HG02759 (cell line): ENCODE measurements around the gene GARIN5A.

ENCODE experiments used
- ATAC-seq: cut with Tn5 transposase; IDR thresholded peaks from one replicate; pipeline ENCODE4 v1.9.1; 2021; ENCODE audit warnings: mild to moderate bottlenecking, moderate library complexity; ENCODE audit not compliant: unreplicated experiment

The GARIN5A gene

DNA sequence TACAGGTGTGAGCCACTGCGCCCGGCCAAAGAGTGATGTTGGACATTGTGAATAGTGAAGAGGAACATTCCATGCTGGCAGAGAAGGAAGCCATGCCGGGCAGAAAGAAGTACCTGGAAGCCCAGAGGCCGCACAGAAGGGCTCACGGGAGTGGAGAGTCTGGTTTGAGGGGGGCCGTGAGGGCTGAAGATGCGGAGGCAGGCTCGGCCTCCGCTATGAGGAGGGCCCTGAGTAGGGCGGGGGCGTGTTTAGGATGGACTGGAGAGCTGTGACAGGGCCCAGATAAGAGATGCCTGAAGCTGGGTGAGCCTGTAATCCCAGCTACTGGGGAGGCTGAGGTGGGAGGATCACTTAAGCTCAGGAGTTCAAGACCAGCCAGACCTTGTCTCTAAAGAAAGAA, 32.7 kb upstream of the GARIN5A start:
- ATAC-seq: no peak

DNA sequence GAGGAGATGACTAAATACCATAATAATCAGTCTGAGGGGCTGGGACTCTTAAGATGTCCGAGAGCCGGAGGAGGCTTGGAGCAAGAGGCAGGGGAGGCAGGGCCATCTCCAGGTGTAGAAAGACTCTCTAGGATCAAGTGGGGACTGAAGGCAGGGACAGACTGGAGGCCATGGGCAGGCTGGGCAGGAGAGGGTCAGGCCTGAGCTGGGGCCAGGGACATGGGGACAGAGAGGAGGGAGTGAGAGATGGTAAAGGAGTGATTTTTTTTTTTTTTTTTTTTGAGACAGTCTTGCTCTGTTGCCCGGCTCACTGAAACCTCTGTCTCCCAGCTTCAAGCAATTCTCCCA, 32.2 kb upstream of the GARIN5A start:
- ATAC-seq: no peak

DNA sequence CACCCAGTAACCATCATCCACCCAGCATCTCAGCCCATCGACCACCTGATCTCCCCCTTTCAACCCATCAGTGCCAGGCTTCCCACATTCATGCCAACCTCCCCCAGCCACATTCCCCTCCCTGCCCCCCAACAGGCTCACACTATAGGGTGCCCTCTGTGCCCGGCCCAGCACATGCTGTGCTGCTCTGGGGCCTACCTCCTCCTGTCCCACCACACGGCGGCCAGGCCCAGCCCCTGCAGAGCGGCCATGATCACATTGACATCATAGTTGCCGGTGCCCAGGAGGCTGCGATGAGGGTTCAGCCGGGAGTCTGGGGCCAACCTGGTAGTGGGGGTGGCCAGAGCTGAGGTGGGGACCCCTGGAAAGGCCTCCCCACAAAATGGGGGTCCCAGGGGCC, 30.7 kb upstream of the GARIN5A start:
- ATAC-seq: no peak

DNA sequence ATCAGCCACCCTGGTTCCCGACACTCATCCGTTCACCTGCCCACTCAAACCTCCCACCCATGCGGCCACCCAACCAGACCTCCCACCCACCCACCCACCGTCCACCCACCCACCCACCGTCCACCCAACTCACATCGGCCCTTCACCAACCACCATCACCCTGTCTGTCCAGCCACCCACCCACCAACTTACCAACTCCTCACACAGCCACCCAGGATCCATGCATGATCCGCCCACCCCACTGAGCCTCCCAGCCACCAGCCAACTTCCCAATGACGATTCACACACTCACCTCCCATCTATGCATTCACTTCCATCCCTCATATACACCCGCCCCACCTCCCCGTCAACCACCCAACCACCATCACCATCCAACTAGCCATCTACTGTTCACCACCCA, 30.1 kb upstream of the GARIN5A start:
- ATAC-seq: no peak

DNA sequence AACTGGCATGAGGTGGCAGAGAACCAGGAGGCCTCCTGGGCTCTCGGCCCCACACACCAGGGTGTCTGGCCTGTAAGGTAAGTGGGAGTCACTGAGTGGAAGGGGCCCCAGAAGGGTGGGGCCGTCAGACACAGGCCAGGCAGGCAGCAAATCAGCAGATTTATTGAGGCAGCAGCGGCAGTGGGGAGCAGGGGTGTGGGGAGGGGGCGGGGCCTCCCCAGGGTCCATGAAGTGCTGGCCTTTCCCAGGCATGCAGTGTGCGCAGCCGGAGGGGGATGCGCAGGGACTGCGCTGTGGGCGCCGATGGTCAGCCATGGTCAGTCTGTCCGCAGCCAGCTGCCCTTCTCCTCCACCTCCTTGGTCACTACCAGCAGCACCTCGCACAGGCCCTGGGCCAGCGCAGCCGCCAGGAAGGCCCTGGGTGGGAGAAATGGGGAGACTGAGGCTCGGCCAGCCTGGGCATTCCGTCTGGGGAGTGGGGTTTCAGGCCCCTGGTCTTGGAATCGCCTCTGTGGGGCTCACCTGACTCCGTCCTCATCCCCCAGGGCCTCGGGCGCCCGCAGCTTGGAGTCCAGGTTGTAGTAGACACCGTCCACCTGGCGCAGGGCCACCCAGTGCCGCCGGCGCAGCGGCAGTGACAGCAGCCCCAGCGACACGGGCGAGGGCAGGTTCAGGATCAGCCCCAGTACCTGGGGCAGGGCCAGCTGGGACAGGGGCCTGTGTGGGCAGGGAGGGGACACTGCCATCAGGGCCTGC, 29.4 kb upstream of the GARIN5A start:
- ATAC-seq: no peak

DNA sequence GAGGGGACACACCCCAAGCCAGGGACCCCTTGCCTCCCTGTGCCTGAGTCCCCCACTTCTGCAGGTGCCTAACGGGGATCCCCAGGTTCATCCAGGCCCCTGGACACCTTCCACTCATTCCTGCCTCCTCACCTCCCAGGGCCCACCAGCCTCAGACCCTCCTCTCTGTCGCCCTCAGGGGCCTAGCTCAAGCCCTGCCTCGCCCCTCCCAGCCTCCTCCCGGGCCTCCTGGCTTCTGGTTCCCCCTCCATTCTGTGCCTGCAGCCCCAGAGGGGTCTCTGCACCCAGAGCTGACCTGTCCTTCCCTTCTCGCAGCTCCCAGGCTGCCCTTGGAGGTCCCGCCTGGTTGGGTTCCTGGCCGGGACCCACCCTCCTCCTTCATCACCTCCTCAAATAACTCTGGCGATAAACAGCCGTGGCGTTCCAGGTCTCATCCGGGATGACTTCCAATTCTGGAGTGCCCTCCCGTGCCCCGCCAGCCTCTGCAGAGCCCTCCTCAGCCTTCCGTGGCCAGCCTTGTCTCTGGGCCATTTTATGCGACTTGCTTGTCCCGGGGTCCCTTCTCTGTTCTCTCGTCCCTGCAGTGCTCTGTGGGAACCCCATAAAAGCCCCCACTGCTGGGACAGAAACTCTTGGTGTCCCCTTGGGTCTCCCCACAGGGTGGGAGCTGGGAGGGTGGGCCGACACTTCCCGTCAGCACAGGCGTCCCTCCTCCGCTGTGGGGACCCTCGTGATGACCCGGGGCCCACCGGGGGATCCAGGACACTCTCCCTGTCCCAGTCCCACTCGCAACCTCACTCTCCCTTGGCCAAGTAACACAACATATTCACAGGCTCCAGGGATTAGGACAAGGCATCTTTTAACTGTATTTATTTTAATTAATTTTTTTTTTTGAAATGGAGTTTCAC, 25.2 kb upstream of the GARIN5A start:
- no peak for ATAC-seq

DNA sequence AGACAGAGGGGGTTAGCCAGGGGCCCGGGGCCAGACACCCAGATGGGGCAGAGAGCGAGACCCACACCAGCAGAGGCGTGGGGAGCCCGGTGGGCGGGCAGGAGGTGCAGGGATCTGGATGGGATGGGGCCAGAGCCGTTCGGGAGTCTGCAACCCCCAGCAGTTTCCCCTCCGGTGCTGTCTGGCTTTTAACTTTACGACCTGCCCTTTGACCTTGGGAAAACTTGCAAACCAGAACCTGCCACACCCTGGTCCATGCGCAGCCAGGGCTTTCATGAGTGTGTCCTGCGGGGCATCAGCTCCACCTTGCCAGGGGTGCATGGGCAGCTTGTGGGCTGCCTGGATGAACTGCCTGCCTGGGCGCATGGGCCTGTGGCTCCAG, 24.5 kb upstream of the GARIN5A start:
- ATAC-seq: no peak

DNA sequence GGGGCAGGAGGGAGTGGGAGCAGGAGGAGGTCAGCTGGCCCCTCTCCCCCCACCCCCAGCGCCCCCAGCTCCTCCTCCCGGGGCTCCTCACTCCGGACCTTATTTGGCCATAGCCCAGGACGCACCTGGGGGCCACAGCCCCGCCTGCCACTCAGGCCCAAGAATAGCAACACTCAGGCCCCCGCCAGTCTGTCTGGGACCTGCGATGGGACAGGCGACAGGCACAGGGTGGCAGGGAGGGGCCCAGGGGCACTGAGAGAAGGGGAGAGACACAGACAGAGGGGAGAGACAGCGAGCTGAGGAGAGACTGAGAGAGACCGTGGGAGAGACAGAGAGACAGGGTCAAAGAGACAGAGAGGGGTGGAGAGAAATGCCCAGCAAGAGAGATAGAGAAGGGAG, 24.1 kb upstream of the GARIN5A start:
- no peak for ATAC-seq

DNA sequence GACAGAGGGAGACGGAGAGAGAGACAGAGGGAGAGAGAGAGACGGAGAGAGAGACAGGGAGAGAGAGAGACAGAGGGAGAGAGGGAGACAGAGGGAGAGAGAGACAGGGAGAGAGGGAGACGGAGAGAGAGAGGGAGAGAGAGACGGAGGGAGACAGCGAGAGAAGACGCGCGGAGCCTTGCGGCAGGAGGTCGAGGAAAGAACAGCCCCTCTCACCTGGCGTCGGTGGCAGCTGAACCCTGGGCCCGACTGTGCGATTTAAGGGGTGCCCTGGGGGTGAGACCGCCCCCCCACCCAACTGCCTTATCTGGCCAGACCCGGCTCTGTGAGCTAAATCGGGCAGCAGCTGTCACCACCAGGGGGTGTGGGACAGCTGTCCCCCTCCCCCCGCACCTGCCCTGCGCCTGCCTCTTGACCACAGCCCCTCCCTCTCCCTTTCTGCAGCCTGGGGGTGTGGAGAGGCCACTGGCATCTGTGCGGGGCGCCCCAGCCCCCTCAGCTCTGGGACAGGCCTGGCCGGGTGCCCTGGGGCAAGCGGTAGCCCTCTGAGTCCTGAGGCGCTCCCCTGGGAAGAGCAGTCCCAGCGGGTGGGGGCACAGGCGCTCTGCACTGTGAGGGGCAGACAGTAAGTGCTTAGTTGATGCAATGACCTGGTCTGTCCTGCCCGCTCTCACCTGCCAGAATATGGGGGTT, 23.6 kb upstream of the GARIN5A start:
- no peak for ATAC-seq

DNA sequence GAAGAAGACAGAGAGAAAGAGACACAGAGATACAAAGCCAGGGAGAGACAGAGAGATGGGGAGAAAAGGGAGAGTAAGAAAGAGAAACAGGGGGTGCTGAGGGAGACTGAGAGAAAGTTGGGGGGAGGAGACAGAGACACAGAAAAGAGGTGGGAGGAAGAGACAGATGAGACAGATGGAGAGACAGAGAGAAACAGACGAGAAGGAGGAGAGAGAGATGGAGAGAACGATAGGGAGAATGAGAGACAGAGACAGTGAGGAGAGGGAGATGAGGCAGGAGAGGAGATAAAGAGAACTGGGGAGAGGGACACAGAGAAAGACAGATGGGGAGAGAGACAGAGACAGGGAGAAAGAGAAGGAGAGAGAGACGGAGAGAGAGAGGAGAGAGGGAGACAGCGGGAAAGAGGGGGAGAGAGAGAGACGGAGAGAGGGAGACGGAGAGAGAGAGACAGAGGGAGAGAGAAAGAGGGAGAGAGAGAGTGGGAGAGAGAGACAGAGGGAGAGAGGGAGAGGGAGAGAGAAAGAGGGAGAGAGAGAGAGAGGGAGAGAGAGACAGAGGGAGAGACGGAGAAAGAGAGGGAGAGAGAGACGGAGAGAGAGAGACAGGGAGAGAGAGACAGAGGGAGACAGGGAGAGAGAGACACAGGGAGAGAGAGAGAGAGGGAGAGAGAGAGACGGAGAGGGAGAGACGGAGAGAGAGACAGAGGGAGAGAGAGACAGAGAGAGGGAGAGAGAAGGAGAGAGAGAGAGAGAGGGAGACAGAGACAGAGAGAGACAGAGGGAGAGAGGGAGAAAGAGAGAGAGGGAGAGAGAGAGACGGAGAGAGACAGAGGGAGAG, 21.8 kb upstream of the GARIN5A start:
- no peak for ATAC-seq

DNA sequence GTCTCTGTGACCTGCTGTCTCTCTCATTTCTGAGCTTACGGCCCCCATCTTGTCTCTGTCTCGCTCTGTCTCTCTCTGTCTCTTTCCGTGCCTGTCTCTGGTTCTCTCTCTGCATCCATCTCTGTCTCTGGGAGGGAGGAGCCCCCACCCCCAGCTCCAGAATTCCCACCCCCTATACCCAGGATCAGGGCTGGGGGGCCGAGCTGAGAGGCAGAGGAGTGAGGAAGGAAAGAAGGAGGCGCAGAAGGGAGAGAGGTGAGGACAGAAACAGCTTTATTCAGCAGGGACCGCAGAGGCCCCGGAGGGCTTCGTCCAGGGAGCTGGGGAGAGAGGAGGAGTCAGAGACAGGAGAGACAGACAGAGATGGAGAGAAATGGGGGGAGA, 20.4 kb upstream of the GARIN5A start:
- ATAC-seq: no peak

DNA sequence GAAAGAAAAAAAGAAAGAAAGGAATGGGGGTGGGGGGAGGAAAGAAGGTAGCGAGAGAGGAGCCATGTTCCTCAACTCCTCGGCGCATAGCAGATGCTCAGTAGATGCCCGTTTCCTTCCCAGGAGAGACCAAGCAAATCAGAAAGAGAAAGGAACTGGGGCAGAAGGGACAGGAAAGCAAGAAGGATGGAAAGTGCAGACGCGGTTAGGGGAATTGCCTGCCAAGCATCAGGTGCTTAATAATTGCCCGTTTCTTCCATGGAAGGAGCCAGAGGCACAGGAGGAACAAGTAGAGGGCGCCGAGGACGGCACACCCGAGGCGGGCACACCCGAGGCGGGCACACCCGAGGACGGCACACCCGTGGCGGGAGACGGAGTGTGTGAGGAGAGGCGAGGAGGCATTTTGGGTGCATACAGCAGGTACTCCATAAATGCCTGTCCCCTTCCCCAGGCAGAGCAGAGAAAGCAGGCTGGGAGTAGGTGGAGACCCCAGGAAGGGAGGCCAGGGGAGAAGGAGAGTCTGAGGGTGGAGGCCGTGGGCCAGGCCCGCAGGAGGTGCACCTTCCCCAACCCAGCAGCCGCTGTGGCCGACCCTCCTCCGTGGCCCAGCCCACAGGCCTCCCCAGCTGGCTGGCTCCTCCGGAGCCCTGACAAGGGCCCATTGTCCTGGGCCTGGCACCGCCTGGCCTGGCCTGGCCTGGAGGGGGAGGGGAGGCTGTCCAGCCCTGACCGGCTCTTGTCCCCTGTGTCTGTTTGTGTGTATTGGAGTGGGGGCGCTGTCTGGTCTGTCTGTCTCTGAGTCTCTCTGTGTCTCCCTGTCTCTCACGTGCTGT, 19.8 kb upstream of the GARIN5A start:
- ATAC-seq: no peak

DNA sequence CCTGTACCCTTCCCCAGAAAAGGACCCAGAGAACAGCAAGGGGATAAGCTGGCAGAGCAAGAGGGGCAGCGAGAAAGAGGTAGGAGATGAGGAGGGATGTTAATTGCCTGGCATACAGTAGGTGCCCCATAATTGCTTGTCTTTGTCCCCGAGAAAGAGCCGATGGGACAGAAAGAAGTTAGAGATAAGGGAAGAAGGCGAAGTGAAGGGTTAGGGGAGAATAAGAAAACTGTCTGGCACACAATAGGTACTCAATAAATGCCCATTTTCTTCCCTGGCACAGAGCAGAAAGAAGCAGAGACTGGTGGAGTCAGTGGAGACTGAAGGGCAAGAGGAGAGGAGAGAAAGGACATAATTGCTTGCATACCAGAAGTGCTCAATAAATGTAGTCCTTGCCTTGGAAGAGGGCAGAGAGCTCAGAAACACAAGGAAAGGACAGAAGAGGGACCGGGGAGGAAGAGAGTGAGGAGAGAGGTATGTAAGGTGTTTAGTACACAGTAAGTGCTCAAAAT, 18.4 kb upstream of the GARIN5A start:
- no peak for ATAC-seq

DNA sequence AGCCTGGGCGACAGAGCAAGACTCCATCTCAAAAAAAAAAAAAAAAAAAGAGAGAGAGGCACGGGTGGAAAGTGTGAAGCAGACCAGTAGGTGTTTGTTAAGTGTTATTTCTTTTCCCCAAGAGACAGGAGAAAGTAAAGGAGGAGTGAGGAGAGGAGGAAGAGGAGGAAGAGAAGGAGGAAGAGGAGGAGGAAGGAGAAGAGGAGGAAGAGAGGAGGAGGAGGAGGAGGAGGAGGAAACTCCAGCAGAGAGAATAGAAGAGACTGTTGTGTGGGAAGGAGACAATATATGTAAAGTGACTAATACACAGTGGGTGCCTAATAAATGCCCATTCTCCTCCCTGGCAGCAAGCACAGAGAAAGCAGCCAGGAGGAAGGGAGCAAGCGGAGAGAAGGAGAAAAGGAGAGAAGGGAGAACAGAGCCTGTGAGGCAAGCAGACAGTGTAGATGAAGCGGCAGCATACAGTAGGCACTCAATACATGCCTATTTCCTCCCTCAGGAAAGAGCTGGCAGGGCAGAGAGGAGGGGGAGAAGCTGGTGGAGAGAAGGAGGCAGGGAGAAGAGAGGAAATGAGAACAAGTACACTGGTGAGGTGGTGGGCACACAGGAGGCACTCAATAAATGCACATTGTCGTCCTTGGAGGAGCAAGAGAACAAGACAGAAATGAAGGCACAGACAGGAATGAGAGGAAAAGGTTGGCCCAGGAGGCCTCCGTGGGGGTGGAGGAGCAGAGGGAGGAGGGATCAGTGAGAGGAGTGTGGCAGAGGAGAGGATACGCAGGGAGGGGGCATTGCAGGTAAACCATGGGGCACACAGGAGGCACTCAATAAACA, 17.8 kb upstream of the GARIN5A start:
- no peak for ATAC-seq

DNA sequence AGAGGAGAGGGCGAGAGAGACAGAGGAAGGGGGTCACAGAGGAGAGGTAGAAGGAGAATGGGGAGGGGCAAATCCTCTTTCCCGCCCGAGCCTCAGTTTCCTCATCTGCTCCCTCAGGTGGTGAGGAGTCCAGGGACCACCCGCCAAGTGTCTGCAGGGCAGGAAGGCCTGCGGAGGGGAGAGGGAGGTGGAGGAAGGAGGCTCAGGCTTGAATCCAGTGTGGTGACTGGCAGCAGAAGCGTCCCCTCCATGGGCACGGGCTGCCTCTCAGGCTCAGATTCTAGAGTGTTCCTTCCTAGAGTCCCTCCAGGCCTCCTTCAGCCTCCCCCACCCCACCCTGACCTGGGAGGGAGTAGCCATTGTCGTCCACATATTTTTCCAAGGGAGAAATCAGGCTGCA, 16.5 kb upstream of the GARIN5A start:
- no peak for ATAC-seq

DNA sequence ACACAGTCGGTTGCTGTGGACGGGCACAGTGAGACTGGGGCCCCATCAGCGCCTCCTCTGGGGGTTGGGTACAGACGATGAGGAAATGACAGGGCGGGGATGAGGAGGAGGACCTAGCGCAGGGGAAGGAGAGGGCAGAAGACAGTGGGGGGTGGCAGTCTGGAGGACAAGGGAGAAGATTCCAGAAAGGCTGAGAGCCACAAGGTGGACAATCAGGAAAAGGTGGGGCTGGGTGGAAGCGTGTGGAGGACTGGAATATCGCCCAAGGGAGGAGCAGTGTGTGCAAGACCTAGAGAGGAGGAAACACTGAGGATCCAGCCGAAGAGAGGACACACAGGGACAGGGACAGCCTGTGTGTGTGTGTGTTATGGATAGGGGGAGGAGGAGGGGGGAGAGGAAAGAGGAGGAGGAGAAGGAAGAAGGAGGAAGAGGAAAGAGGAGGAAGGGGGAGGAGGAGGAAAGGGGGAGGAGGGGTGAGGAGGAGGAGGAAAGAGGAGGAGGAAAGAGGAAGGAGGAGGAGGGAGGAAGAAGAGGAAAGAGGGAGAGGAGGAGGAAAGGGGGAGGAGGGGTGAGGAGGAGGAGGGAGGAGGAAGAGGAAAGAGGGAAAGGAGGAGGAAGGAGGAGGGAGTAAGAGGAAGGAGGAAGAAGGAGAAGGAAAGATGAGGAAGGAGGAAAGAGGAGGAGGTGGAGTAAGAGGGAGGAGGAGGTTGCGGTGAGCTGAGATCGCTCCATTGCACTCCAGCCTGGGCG, 15.8 kb upstream of the GARIN5A start:
- no peak for ATAC-seq

DNA sequence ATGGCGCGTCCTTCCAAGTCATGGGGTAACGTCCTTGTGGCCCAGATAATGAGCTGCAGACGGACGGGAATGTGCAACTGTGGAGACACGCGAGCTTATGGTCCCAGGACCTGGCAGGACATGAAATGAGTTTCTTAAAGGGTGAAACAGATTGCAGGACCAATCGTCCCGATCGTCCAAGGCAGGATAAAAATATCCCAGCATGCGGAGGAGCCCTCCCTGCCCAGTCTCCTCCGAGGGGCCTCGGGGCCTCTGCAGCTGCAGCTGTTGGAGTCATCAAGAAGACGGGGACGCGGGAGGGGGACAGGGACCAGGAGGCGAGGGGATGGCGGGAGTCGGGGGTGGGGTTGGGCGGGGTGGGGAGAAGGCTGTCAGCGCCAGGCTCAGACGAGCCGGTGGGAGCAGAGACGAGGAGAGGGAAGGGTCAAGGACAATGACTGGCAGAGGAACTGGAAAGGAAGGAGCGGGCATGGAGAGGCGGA, 14.4 kb upstream of the GARIN5A start:
- ATAC-seq: no peak

DNA sequence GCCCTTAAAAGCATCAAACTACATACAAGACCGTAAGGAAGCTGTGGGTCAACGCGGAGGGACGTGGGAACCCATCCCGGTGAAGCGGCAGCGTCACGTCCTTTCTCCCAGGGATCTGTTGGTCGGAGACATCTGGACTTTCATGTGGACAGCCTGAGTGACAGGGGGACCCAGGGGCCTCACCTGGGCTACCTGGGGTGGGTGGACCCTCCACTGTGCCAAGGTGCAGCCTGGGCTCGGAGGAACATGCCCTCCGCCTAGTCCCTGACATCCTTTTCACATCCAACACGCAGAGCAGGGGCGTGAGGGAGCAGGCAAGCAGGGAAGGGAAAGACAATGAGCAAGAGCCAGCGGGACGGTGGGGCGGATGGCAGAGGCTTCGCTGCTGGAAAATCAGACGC, 13.8 kb upstream of the GARIN5A start:
- no peak for ATAC-seq
